ENCODE results near the gene ANKRD44.
A peak's percentile ranks its signal among the peaks of the same experiment; 100 is the strongest.
"Not testable (repeated sequence)": the region's sequence is repeated elsewhere in the genome, so short reads cannot be mapped to it uniquely, and the experiment has no call there.

ANKRD44 gene

GRCh38 chr2:197256547-197257170 is 53.9 kb downstream of the ANKRD44 start:
- no peak for DNase-seq

DNA sequence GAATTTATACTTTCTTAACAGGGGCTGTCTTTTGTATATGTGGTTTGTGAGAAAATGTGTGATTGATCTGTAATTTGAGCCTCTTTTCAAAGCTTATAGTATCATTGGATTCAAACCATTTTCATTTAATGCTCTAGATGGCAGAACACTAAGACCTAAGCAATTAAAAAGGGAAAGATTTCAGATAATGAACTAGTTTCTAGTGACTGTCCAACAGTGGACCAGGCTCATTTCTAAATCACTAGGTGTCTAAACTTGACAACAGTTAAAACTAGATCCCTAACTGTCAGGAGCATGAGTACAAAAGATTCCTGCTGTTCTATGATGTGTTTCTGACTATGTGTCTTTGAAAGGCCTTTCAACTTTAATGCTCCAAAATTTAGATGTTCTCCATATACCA is 54.6 kb downstream of the ANKRD44 start:
- no peak for DNase-seq

- DNase-seq = peak; percentile 59
These were observed 55.0 kb downstream of the ANKRD44 start for GRCh38 chr2:197255543-197255942.

DNA sequence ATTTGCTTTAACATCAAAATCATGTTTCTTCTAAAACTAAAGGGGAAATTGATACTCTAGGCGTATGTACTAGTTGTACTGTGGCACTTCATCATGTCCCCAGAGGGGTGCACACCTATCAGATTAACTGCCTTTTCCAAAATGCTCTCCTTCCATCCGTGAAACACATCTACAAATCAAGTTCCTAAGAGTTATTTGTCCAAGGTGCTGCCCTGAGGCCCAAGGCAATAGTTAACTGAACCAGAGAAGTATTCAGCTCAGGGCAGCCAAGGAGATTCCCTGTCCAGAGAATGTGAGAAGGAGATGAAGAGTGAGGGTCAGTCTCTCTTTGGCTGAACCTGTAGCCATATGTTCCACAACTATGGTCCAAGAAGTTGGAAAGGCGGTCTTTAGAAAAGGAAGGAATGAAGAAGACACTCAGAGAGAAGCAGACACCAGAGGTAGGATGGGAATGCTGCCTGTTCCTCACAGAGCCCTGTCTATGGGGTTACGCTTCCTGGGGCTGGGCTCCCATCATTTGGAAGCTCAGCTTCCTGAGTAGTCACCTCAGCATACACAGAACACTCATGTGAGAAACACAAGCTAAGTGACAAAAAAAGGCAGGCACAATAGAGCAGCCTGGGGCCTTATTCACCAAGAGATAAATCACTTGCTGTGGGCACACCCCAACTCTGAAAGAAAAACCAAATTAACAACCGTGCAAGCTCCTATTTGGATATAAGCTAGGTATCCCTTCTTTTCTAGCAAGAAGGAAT is 55.6 kb downstream of the ANKRD44 start:
- DNase-seq = no peak

DNA sequence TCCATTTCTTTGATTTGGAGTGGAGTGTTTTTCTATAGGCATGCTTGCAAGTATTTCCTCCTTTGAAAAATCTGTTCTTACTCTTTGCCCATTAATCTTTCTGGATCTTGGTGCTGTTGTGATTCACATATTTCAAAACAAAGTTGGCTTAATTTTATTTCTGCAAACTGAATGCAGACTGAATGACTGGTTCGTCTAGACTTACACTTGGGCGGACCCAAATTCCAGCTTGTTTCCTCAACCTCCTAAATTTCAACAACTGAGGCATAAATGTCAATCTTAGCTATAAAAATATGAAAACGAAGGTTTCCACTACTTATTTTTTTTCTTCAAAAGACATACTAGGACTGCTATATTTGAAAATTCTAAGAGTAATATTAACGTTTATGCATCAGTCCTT is 59.0 kb downstream of the ANKRD44 start:
- no peak for DNase-seq

DNA sequence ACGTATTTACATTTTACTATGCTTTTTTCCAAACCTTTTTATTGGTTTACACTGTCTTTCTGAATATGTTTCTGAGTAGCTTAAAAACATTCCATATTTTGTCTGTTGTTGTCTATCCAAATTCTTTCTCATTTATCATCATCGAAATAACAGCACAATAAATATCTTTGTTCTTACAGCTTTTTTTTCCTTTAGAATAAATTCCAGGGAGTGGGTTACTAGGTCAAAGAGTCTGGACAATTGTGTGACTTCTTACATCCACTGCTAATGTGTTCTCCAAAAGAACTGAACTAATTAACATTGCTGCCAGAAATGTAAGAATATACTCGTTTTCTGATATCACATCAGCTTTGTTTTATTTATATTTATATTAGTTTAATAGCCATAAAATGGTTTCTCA is 59.4 kb downstream of the ANKRD44 start:
- DNase-seq = no peak

GRCh38 chr2:197250084-197250397 is 60.5 kb downstream of the ANKRD44 start:
- no peak for DNase-seq

- DNase-seq = no peak
These were observed 61.0 kb downstream of the ANKRD44 start for GRCh38 chr2:197249381-197250083.

GRCh38 chr2:197248623-197249022 is 62.0 kb downstream of the ANKRD44 start:
- DNase-seq = no peak

- DNase-seq = no peak
These were observed 62.6 kb downstream of the ANKRD44 start for GRCh38 chr2:197248001-197248401.

DNA sequence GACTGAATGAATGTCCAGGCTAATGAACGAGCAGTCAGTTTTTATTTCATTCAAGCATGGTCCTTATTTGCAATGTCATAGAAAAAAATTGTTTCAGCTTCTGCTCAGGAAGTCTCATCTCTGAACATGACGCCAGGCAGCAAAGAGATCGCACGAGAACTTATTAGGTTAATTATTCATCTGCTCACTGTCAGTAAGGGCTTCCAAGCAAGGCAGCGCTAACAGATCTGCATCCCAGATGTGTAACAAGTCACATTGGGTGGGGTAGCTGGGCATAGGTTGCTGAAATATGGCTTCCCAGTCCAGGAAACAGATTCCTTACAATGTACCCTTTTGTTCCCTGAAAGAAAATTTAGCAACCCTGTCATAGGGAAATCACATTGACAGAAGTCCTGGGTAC is 63.5 kb downstream of the ANKRD44 start:
- no peak for DNase-seq

DNA sequence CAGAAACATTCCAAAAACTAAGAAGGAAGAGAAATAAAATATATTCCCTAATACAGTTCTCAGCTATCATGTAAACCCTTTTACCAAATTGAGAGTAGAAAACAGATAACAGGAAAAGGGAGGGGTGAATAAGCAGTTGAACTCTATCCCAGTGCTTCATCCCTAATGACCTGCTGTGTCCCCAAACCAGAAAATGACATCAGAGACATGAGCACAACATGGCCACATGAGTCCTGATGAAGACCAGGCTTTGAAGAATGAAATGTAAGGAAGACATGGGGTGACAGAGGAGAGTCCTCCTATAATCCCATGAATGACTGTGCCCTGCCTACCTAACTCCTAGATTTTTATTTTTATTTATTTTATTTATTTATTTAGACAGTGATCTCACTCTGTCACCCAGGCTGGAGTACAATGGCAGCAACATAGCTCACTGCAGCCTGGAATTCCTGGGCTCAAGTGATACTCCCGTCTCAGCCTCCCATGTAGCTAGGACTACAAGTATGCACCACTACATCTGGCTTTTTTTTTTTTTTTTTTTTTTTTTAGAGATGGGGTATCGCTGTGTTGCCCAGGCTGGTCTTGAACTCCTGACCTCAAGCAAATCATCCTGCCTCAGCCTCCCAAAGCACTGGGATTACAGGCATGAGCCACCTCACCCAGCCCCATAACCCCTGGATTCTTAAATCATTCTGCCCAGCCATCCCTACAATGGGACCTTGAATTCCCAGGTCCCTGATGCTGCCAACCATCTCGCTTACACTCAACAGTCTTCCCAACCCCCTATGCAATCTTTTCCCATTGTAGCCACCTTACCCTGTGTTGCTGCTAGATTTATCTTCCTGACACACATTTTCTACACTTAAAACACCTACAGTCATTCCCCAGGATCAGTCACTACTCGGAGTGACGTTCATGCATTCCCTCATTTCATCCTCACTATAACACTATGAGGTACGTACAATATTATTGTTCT is 64.5 kb downstream of the ANKRD44 start:
- DNase-seq = no peak

DNA sequence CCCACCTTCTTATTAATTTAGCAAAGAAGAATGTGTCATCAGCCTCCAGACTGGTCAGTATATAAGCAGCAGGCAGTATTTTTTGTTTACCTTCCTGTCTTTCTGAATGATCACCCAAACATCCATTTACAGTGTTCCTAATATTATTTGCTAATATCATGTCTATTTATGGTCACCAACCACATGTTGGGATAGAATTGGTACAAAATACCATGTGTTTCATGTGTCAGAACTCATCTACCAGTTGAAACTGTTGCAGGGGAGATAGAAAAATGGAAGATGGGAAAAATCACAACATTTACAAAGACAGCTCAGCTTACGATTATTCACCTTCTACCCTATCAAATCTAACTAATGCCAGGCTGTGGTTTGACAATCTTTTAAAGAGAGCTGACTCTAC is 66.2 kb downstream of the ANKRD44 start:
- no peak for DNase-seq

DNA sequence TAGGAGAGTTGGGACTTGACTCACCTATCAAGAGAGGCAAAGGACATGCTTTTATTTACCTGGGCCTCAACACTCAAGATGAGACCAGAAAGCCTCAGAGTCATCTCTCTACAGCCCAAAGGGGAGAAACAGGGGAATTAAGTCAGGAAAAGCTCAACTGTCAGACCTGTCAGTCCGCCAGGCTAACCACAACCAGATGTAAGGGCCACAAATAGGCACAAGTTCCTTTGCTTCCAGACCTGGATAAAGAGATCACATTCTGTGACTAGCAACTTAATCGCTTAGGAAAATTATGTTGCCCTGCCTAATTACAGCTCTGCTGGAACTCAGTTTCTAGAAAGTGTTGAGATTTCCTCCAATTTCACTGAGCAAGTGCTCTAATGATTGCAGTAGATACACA is 67.9 kb downstream of the ANKRD44 start:
- no peak for DNase-seq

- DNase-seq = no peak
These were observed 69.0 kb downstream of the ANKRD44 start for GRCh38 chr2:197241596-197241995.

GRCh38 chr2:197241153-197241552 is 69.4 kb downstream of the ANKRD44 start:
- no peak for DNase-seq

- DNase-seq = no peak
These were observed 70.0 kb downstream of the ANKRD44 start for GRCh38 chr2:197240421-197241041.

GRCh38 chr2:197240018-197240417 is 70.6 kb downstream of the ANKRD44 start:
- DNase-seq = not testable (repeated sequence)

DNA sequence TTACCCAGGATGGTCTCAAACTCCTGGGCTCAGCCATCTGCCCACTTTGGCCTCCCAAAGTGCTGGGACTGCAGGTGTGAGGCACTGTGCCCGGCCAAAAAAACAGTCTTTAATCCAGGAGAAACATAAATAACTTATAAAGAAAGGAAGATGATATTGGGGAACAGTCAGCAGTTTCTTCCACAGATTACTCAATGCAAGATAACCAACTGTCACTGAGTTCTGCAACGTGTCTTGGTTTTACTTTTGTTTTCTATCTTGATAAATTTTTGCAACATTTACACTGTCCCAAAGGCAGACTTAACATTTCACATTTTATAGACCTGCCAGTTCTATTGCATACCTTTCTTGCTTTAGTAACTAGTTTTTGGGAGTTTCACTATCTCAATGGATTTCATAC is 71.1 kb downstream of the ANKRD44 start:
- DNase-seq = no peak

GRCh38 chr2:197238043-197238365 is 72.6 kb downstream of the ANKRD44 start:
- no peak for DNase-seq

GRCh38 chr2:197237291-197238042 is 73.1 kb downstream of the ANKRD44 start:
- DNase-seq = no peak

DNA sequence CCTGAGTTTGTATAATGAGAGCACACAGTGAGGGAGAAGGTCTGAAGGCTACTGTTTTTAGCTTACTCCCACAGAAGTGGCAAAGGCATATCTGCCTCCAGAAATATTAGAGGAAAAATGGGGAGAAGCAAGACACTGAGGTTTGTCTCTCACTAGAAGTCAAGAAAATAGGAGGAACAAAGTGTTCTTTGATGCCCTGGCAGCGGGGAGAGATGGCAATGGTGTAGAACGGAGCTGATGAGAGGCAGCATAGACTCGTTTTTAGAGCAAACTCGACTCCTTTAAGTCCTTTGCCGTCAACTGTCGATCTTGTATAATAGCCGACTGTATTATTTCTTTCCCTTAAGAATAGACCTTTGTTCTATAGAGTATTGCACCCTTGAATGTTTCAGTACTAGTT is 73.8 kb downstream of the ANKRD44 start:
- DNase-seq = no peak

Measured in T-helper 9 cell (primary cell).